K562 (cell line): ENCODE data around the gene FUNDC2. TPM values are rescaled to one million over a fixed set of nuclear protein-coding genes. Genes with fewer than 3 reads are reported as not detected.

Source experiments
- BDP1 ChIP-seq: IDR thresholded peaks from 3 replicates; pipeline ENCODE4 v1.6.1; 2011; ENCODE audit not compliant: insufficient read length, insufficient read depth
- CAMTA2 ChIP-seq: fragments of 250-450 bp; sonication (Bioruptor Pico); conservative IDR thresholded peaks from 2 replicates; pipeline ENCODE4 v1.5.1; 2022
- CEBPG ChIP-seq, 3 experiments: fragments of 200-800 bp in 1 of 3; sonication (Bioruptor generic) in 1 of 3; sonication (generic) in 1 of 3; formaldehyde crosslinking in 1 of 3; IDR thresholded peaks in 2 of 3; conservative IDR thresholded peaks in 1 of 3; 2 replicates each; pipeline versions ENCODE4 v1.6.1 to v1.8.0; 2016 to 2022; ENCODE audit warnings: missing compliant biosample characterization in 2 of 3, missing genetic modification characterization in 2 of 3, mild to moderate bottlenecking in 1 of 3, missing genetic modification reagents in 1 of 3
- DDX20 ChIP-seq: fragments of 450-650 bp; IDR thresholded peaks from 2 replicates; pipeline ENCODE4 v1.6.1; 2016; ENCODE audit warnings: missing genetic modification characterization, low read depth, mild to moderate bottlenecking, missing compliant biosample characterization, moderate library complexity
- FOXK2 ChIP-seq, 2 experiments: fragments of 450-650 bp; IDR thresholded peaks in 1 of 2; conservative IDR thresholded peaks in 1 of 2; 2 replicates each; pipeline ENCODE4 v1.6.1; 2016; ENCODE audit warnings: low read depth in 2 of 2, mild to moderate bottlenecking in 1 of 2
- HDAC8 ChIP-seq: fragments of 450-650 bp; IDR thresholded peaks from 2 replicates; pipeline ENCODE4 v1.6.1; 2016; ENCODE audit warnings: mild to moderate bottlenecking, missing genetic modification characterization, moderate library complexity, missing compliant biosample characterization
- HNRNPL ChIP-seq: fragments of 200-400 bp; formaldehyde crosslinking; IDR thresholded peaks from 2 replicates; pipeline ENCODE4 v1.6.1; 2017; ENCODE audit warnings: low read depth, mild to moderate bottlenecking, low read length
- KDM1A ChIP-seq, 2 experiments: fragments of 450-650 bp; IDR thresholded peaks; 2 replicates each; pipeline ENCODE4 v1.6.1; 2016; ENCODE audit warnings: mild to moderate bottlenecking in 2 of 2
- L3MBTL2 ChIP-seq: fragments of 450-650 bp; IDR thresholded peaks from 2 replicates; pipeline ENCODE4 v1.6.1; 2016; ENCODE audit warnings: mild to moderate bottlenecking, moderate library complexity
- MTA1 ChIP-seq: fragments of 450-650 bp; IDR thresholded peaks from 2 replicates; pipeline ENCODE4 v1.6.1; 2017; ENCODE audit warnings: borderline replicate concordance
- RBBP5 ChIP-seq: fragments of 200-600 bp; sonication (generic); IDR thresholded peaks from 2 replicates; pipeline ENCODE4 v1.6.1; 2012; ENCODE audit warnings: borderline replicate concordance, mild to moderate bottlenecking, low read length, control low read depth, inconsistent platforms; ENCODE audit not compliant: insufficient read depth, poor library complexity, severe bottlenecking
- RBM15 ChIP-seq: fragments of 200-400 bp; formaldehyde crosslinking; IDR thresholded peaks from 2 replicates; pipeline ENCODE4 v1.6.1; 2018; ENCODE audit warnings: mild to moderate bottlenecking, low read length, moderate library complexity; ENCODE audit not compliant: insufficient read depth
- RBM39 ChIP-seq: fragments of 200-400 bp; formaldehyde crosslinking; optimal IDR thresholded peaks from 2 replicates; pipeline ENCODE3; 2018; ENCODE audit warnings: low read depth, low read length
- ZFX ChIP-seq: sonication (generic); formaldehyde crosslinking; IDR thresholded peaks from 2 replicates; pipeline ENCODE4 v1.8.0; 2022; ENCODE audit warnings: mild to moderate bottlenecking, missing genetic modification reagents, moderate library complexity
- ZNF212 ChIP-seq: fragments of 450-650 bp; formaldehyde crosslinking; IDR thresholded peaks from 2 replicates; pipeline ENCODE4 v1.4.0; 2020; ENCODE audit warnings: mild to moderate bottlenecking
- ZNF24 ChIP-seq: fragments of 450-650 bp; IDR thresholded peaks from 2 replicates; pipeline ENCODE4 v1.6.1; 2016
- ZNF584 ChIP-seq: fragments of 200-800 bp; sonication (Bioruptor generic); IDR thresholded peaks from 2 replicates; pipeline ENCODE4 v1.6.1; 2016; ENCODE audit warnings: low read depth, mild to moderate bottlenecking, missing genetic modification characterization, missing compliant biosample characterization
- polyA plus RNA-seq, 8 experiments: library from polyadenylated mRNA; depleted of rRNA in 4 of 8; stranded (reverse) in 5 of 8; unstranded in 3 of 8; fragments of >200 nt; fragmentation: Nextera tagmentation in 2 of 8; fragmentation: Illumina TruSeq in 1 of 8; extraction: Ambion mirVana in 2 of 8; extraction: Trizol in 1 of 8; gene quantifications; 2 replicates each; pipeline versions ENCODE4 v1.2.1 to v1.2.3, GENCODE V29; 2011 to 2014; ENCODE audit warnings: inconsistent platforms in 1 of 8, missing spikeins in 1 of 8
- total RNA-seq, 7 experiments: library from RNA; depleted of rRNA in 6 of 7; stranded (reverse); fragments of >200 nt in 6 of 7; fragmentation: Illumina TruSeq in 2 of 7; extraction: Trizol in 2 of 7; gene quantifications; 2 replicates each; pipeline versions ENCODE4 v1.2.1 to v1.2.3, GENCODE V29; 2011 to 2021; ENCODE audit warnings: low replicate concordance in 1 of 7
- TF ChIP-seq, protein P1 (sequence below): IDR thresholded peaks from 2 replicates; pipeline ENCODE4 v1.6.1; 2011; ENCODE audit warnings: borderline replicate concordance, low read depth, mild to moderate bottlenecking, moderate library complexity, low read length; ENCODE audit not compliant: insufficient read depth, poor library complexity, severe bottlenecking
- TF ChIP-seq, protein P2 (sequence below): fragments of 250-450 bp; sonication (Bioruptor Pico); IDR thresholded peaks from 2 replicates; pipeline ENCODE4 v1.4.0; 2020; ENCODE audit warnings: mild to moderate bottlenecking, moderate library complexity
- TF ChIP-seq, protein P3 (sequence below), 2 experiments: IDR thresholded peaks; 2 replicates each; pipeline ENCODE4 v1.6.1; 2012; ENCODE audit warnings: improper control_type of control experiment in 2 of 2, low read depth in 2 of 2, low read length in 2 of 2, borderline replicate concordance in 1 of 2

FUNDC2 gene
- total and polyA plus RNA-seq, 9 of the 15 experiments (the other 6 are each of a cell fraction or from before 2014, with no cell fraction given), result 50.6 to 235 (median 123) TPM

DNA sequence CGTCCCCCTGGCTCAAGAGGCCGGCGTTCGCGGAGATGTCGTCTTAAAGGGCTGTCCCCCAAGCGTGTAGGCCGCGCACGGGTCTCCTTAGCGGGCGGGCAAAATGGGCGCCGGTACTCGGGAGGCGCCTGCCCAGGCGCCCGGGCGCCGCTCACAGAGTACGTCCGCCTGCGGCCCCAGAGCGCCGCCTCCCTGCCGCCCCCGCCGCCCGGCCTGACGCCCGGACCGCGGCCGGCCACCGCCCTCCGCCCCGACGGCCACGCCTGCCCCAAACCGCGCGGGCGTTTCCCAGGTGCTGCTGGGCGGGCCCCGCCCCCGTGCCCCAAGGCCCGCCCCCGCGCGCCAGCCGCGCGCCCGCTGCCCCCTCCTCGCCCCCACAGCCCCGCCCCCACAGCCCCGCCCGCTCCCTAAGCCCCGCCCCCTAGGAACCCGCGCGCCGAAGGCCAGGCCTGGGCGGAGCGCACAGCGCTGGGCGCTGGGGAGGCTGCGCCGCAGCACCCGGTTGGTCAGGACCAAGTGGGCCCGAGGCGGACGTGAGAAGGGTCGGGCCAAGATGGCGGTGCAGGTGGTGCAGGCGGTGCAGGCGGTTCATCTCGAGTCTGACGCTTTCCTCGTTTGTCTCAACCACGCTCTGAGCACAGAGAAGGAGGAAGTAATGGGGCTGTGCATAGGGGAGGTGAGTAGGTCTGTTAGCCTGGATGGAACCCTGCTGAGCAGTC, 44.5 kb downstream of the FUNDC2 start, which contains the start of the genes BRCC3, CMC4 and MTCP1 (continued):
- TF ChIP-seq, protein P1, sequence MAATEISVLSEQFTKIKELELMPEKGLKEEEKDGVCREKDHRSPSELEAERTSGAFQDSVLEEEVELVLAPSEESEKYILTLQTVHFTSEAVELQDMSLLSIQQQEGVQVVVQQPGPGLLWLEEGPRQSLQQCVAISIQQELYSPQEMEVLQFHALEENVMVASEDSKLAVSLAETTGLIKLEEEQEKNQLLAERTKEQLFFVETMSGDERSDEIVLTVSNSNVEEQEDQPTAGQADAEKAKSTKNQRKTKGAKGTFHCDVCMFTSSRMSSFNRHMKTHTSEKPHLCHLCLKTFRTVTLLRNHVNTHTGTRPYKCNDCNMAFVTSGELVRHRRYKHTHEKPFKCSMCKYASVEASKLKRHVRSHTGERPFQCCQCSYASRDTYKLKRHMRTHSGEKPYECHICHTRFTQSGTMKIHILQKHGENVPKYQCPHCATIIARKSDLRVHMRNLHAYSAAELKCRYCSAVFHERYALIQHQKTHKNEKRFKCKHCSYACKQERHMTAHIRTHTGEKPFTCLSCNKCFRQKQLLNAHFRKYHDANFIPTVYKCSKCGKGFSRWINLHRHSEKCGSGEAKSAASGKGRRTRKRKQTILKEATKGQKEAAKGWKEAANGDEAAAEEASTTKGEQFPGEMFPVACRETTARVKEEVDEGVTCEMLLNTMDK, result no peak
- no peak for TF ChIP-seq ZNF584 (CRISPR knock-in tag)
- TF ChIP-seq CAMTA2, result no peak
- TF ChIP-seq HDAC8 (tag), result no peak
- no peak for TF ChIP-seq KDM1A (IDR thresholded peaks at IDR 0.05)
- no peak for TF ChIP-seq L3MBTL2
- TF ChIP-seq ZFX, result peak; percentile 82
- TF ChIP-seq, protein P2, sequence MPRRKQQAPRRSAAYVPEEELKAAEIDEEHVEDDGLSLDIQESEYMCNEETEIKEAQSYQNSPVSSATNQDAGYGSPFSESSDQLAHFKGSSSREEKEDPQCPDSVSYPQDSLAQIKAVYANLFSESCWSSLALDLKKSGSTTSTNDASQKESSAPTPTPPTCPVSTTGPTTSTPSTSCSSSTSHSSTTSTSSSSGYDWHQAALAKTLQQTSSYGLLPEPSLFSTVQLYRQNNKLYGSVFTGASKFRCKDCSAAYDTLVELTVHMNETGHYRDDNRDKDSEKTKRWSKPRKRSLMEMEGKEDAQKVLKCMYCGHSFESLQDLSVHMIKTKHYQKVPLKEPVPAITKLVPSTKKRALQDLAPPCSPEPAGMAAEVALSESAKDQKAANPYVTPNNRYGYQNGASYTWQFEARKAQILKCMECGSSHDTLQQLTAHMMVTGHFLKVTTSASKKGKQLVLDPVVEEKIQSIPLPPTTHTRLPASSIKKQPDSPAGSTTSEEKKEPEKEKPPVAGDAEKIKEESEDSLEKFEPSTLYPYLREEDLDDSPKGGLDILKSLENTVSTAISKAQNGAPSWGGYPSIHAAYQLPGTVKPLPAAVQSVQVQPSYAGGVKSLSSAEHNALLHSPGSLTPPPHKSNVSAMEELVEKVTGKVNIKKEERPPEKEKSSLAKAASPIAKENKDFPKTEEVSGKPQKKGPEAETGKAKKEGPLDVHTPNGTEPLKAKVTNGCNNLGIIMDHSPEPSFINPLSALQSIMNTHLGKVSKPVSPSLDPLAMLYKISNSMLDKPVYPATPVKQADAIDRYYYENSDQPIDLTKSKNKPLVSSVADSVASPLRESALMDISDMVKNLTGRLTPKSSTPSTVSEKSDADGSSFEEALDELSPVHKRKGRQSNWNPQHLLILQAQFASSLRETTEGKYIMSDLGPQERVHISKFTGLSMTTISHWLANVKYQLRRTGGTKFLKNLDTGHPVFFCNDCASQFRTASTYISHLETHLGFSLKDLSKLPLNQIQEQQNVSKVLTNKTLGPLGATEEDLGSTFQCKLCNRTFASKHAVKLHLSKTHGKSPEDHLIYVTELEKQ (CRISPR knock-in tag), result no peak
- TF ChIP-seq FOXK2 (conservative IDR thresholded peaks at IDR 0.05 in 1 of 2, IDR thresholded peaks at IDR 0.05 in 1 of 2; ENCODE audit: low read depth in 2 of 2), result no peak
- no peak for TF ChIP-seq CEBPG (CRISPR knock-in tag; IDR thresholded peaks at IDR 0.05)
- TF ChIP-seq CEBPG (tag; conservative IDR thresholded peaks at IDR 0.05 in 1 of 2, IDR thresholded peaks at IDR 0.05 in 1 of 2), result no peak
- peak; percentile 69 for TF ChIP-seq RBBP5
- no peak for TF ChIP-seq MTA1
- TF ChIP-seq HNRNPL, result no peak
- no peak for TF ChIP-seq ZNF212 (CRISPR knock-in tag)
- TF ChIP-seq DDX20 (tag), result no peak
- TF ChIP-seq ZNF24, result no peak
- TF ChIP-seq, protein P3, sequence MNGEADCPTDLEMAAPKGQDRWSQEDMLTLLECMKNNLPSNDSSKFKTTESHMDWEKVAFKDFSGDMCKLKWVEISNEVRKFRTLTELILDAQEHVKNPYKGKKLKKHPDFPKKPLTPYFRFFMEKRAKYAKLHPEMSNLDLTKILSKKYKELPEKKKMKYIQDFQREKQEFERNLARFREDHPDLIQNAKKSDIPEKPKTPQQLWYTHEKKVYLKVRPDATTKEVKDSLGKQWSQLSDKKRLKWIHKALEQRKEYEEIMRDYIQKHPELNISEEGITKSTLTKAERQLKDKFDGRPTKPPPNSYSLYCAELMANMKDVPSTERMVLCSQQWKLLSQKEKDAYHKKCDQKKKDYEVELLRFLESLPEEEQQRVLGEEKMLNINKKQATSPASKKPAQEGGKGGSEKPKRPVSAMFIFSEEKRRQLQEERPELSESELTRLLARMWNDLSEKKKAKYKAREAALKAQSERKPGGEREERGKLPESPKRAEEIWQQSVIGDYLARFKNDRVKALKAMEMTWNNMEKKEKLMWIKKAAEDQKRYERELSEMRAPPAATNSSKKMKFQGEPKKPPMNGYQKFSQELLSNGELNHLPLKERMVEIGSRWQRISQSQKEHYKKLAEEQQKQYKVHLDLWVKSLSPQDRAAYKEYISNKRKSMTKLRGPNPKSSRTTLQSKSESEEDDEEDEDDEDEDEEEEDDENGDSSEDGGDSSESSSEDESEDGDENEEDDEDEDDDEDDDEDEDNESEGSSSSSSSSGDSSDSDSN (IDR thresholded peaks at IDR 0.05; ENCODE audit: borderline replicate concordance in 1 of 2, low read depth in 2 of 2, low read length in 2 of 2), result peak in 1 of 2 experiments; percentile 69; a peak in 1 of 4 replicates
- no peak for TF ChIP-seq RBM39
- TF ChIP-seq BDP1, result no peak
- no peak for TF ChIP-seq RBM15
